H9 (cell line): ENCODE results near the gene TADA2A. TPM values are rescaled to one million over a fixed set of nuclear protein-coding genes. Genes with fewer than 3 reads are reported as not detected.

Source experiments
- DNase-seq: peaks from one replicate; pipeline ENCODE4 v3.0.0-alpha.2; 2017
- H2AFZ ChIP-seq: one replicate; pipeline ENCODE4 v1.6.1; 2013; ENCODE audit warnings: mild to moderate bottlenecking, low read length, control low read depth, moderate library complexity
- H2AK5ac ChIP-seq: 2 replicates; pipeline ENCODE4 v1.6.1; 2013; ENCODE audit warnings: low read length, control low read depth, mixed read lengths; ENCODE audit not compliant: insufficient read length
- H2BK120ac ChIP-seq: one replicate; pipeline ENCODE4 v1.6.1; 2013; ENCODE audit warnings: low read depth, mild to moderate bottlenecking, low read length, control low read depth, inconsistent platforms; ENCODE audit not compliant: poor library complexity, severe bottlenecking
- H2BK12ac ChIP-seq: 2 replicates; pipeline ENCODE4 v1.6.1; 2013; ENCODE audit warnings: low read length, control low read depth, mixed read lengths, low read depth; ENCODE audit not compliant: insufficient read length
- H2BK15ac ChIP-seq: 2 replicates; pipeline ENCODE4 v1.6.1; 2013; ENCODE audit warnings: low read depth, low read length, control low read depth
- H2BK20ac ChIP-seq: one replicate; pipeline ENCODE4 v1.6.1; 2013; ENCODE audit warnings: low read depth, mild to moderate bottlenecking, low read length, control low read depth, inconsistent platforms; ENCODE audit not compliant: poor library complexity, severe bottlenecking
- H2BK5ac ChIP-seq: 2 replicates; pipeline ENCODE4 v1.6.1; 2013; ENCODE audit warnings: low read length, control low read depth, mixed read lengths; ENCODE audit not compliant: insufficient read length
- H3K14ac ChIP-seq: 2 replicates; pipeline ENCODE4 v1.6.1; 2013; ENCODE audit warnings: low read length, control low read depth; ENCODE audit not compliant: insufficient read depth
- H3K18ac ChIP-seq: 2 replicates; pipeline ENCODE4 v1.6.1; 2013; ENCODE audit warnings: low read depth, mild to moderate bottlenecking, mixed read lengths, low read length, control low read depth; ENCODE audit not compliant: insufficient read length
- H3K23ac ChIP-seq: 2 replicates; pipeline ENCODE4 v1.6.1; 2013; ENCODE audit warnings: low read length, control low read depth, mixed read lengths, low read depth; ENCODE audit not compliant: insufficient read length
- H3K23me2 ChIP-seq: 2 replicates; pipeline ENCODE4 v1.6.1; 2013; ENCODE audit warnings: low read depth, mild to moderate bottlenecking, mixed read lengths, low read length, control low read depth; ENCODE audit not compliant: insufficient read length, poor library complexity, severe bottlenecking
- H3K27ac ChIP-seq: 2 replicates; pipeline ENCODE4 v1.5.1; 2013; ENCODE audit warnings: low read length, control low read depth, mixed read lengths, low read depth; ENCODE audit not compliant: insufficient read length
- H3K27me3 ChIP-seq: 2 replicates; pipeline ENCODE4 v1.6.1; 2013; ENCODE audit warnings: low read length, control low read depth, inconsistent platforms; ENCODE audit not compliant: insufficient read depth
- H3K4ac ChIP-seq: 2 replicates; pipeline ENCODE4 v1.6.1; 2013; ENCODE audit warnings: low read depth, mild to moderate bottlenecking, control low read depth, inconsistent platforms, low read length, moderate library complexity
- H3K4me1 ChIP-seq: 2 replicates; pipeline ENCODE4 v1.6.1; 2013; ENCODE audit warnings: low read length, control low read depth, inconsistent platforms; ENCODE audit not compliant: insufficient read depth
- H3K4me2 ChIP-seq: 2 replicates; pipeline ENCODE4 v1.6.1; 2013; ENCODE audit warnings: low read length, control low read depth, mixed read lengths; ENCODE audit not compliant: insufficient read length, insufficient read depth
- H3K56ac ChIP-seq: 2 replicates; pipeline ENCODE4 v1.6.1; 2013; ENCODE audit warnings: low read depth, mild to moderate bottlenecking, mixed read lengths, low read length, control low read depth; ENCODE audit not compliant: insufficient read length
- H3K79me1 ChIP-seq: 2 replicates; pipeline ENCODE4 v1.6.1; 2013; ENCODE audit warnings: low read depth, mild to moderate bottlenecking, moderate library complexity, low read length, control low read depth, inconsistent platforms; ENCODE audit not compliant: insufficient read depth, poor library complexity, severe bottlenecking
- H3K79me2 ChIP-seq: 2 replicates; pipeline ENCODE4 v1.6.1; 2013; ENCODE audit warnings: low read length, control low read depth, inconsistent platforms; ENCODE audit not compliant: insufficient read depth
- H3K9ac ChIP-seq: 2 replicates; pipeline ENCODE4 v1.6.1; 2013; ENCODE audit warnings: low read length, control low read depth, mixed read lengths; ENCODE audit not compliant: insufficient read length; ENCODE audit errors: extremely low read depth
- H3K9me3 ChIP-seq: one replicate; pipeline ENCODE4 v1.6.1; 2013; ENCODE audit warnings: low read depth, low read length, inconsistent platforms; ENCODE audit not compliant: control insufficient read depth
- H3T11ph ChIP-seq: one replicate; pipeline ENCODE4 v1.6.1; 2013; ENCODE audit warnings: mild to moderate bottlenecking, low read length, control low read depth, inconsistent platforms
- H4K20me1 ChIP-seq: one replicate; pipeline ENCODE4 v1.6.1; 2013; ENCODE audit not compliant: control insufficient read depth, insufficient read length, insufficient read depth
- H4K5ac ChIP-seq: 2 replicates; pipeline ENCODE4 v1.6.1; 2013; ENCODE audit warnings: low read depth, mild to moderate bottlenecking, mixed read lengths, low read length, control low read depth; ENCODE audit not compliant: insufficient read length
- H4K8ac ChIP-seq: replicated peaks from 2 replicates; pipeline ENCODE4 v1.6.1; 2013; ENCODE audit warnings: low read length, control low read depth, mixed read lengths, low read depth; ENCODE audit not compliant: insufficient read length
- H4K91ac ChIP-seq: 2 replicates; pipeline ENCODE4 v1.6.1; 2013; ENCODE audit warnings: low read depth, mild to moderate bottlenecking, moderate library complexity, mixed read lengths, low read length, control low read depth; ENCODE audit not compliant: insufficient read length
- H3K27ac Mint-ChIP-seq, 3 experiments: 2 replicates in 2 of 3; 3 replicates in 1 of 3; pipeline ENCODE4 v1.8.0; 2020 to 2021; ENCODE audit warnings: mixed read lengths in 3 of 3, mild to moderate bottlenecking in 1 of 3, moderate library complexity in 1 of 3
- H3K27me3 Mint-ChIP-seq: 2 replicates; pipeline ENCODE4 v1.8.0; 2021; ENCODE audit warnings: low read depth, mild to moderate bottlenecking, moderate library complexity, mixed read lengths
- H3K36me3 Mint-ChIP-seq, 3 experiments: 2 replicates in 2 of 3; 3 replicates in 1 of 3; pipeline ENCODE4 v1.8.0; 2020 to 2021; ENCODE audit warnings: low read depth in 3 of 3, mixed read lengths in 3 of 3; ENCODE audit not compliant: insufficient read depth in 1 of 3
- H3K4me1 Mint-ChIP-seq, 2 experiments: 2 replicates each; pipeline ENCODE4 v1.8.0; 2020; ENCODE audit warnings: mixed read lengths in 2 of 2
- H3K4me3 Mint-ChIP-seq, 2 experiments: 2 replicates in 1 of 2; 3 replicates in 1 of 2; pipeline ENCODE4 v1.8.0; 2020 to 2021; ENCODE audit warnings: mild to moderate bottlenecking in 2 of 2, mixed read lengths in 2 of 2, moderate library complexity in 1 of 2
- H3K9me3 Mint-ChIP-seq, 2 experiments: 2 replicates in 1 of 2; 3 replicates in 1 of 2; pipeline ENCODE4 v1.8.0; 2020; ENCODE audit warnings: mild to moderate bottlenecking in 2 of 2, mixed read lengths in 2 of 2, moderate library complexity in 1 of 2
- CTCF ChIP-seq: fragments of 200-600 bp; sonication (generic); conservative IDR thresholded peaks from 3 replicates; pipeline ENCODE4 v1.8.0; 2021; ENCODE audit warnings: antibody characterized with exemption, mild to moderate bottlenecking
- WGBS: extraction: QIAGEN DNeasy Blood & Tissue Kit; methylation state at CpG from one replicate; pipeline ENCODE4 v1.1.7; 2013; ENCODE audit warnings: missing lambda C conversion rate, low lambda C conversion rate, mixed read lengths; ENCODE audit not compliant: insufficient read length; ENCODE audit errors: extremely low coverage; 5-methylcytosine and 5-hydroxymethylcytosine counted together
- total RNA-seq: library from RNA; stranded (reverse); gene quantifications from 2 replicates; pipeline ENCODE4 v1.2.1, GENCODE V29; 2021

The TADA2A gene
- total RNA-seq, 1 experiment from 2014 or later, result 20.9 TPM

DNA sequence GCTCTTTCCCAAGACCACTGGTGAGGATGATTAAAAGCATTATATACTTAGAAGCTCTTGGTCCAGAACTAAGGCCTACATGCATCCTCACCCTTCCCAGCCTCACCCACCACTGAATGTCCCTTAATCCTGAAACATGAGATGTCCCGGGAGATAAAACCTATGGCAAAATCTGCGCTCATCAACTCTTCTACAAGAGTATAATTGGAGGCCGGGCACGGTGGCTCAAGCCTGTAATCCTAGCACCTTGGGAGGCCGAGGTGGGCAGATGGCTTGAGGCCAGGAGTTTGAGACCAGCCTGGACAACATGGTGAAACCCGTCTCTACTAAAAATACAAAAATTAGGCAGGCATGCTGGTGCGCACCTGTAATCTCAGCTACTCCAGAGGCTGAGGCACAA lies 13.3 kb upstream of the TADA2A start:
- H4K91ac ChIP-seq, result no peak overlapping the region
- Mint-ChIP-seq H3K4me3 (no peak overlapping the region), H3K27me3 (no peaks in the 10 kb centered on the region), H3K27ac (no peak overlapping the region), H3K9me3 (no peaks in the 10 kb centered on the region), H3K36me3 (no peaks in the 10 kb centered on the region), H3K4me1 (peaks cover 0 to 3% of the 10 kb centered on the region in 2 experiments; a peak in 1 of 4 replicates)
- H3K79me2 ChIP-seq, result no peaks in the 10 kb centered on the region
- H3K23me2 ChIP-seq, result no peaks in the 10 kb centered on the region
- no peak overlapping the region for H2AK5ac ChIP-seq
- H2BK20ac ChIP-seq, result no peak overlapping the region
- H3K9ac ChIP-seq, result no peak overlapping the region
- TF ChIP-seq CTCF, result no peak
- no peak overlapping the region for H2BK12ac ChIP-seq
- H3K14ac ChIP-seq, result no peak overlapping the region
- no peak overlapping the region for H3K4me2 ChIP-seq
- H3K27me3 ChIP-seq, result no peaks in the 10 kb centered on the region
- H3K9me3 ChIP-seq, result no peaks in the 10 kb centered on the region
- no peak overlapping the region for H4K5ac ChIP-seq
- no peak overlapping the region for H3K27ac ChIP-seq
- no peak for DNase-seq
- no peaks in the 10 kb centered on the region for H3K4me1 ChIP-seq
- no peak overlapping the region for H2BK15ac ChIP-seq
- WGBS, result no CpG with 5 or more reads among the region's 7 CpGs
- no peak overlapping the region for H3K56ac ChIP-seq
- no peak overlapping the region for H3T11ph ChIP-seq
- H4K8ac ChIP-seq, result no peak overlapping the region
- H4K20me1 ChIP-seq, result no peaks in the 10 kb centered on the region
- no peaks in the 10 kb centered on the region for H3K79me1 ChIP-seq
- H2BK120ac ChIP-seq, result no peak overlapping the region
- H2BK5ac ChIP-seq, result no peak overlapping the region
- no peak overlapping the region for H3K18ac ChIP-seq
- no peak overlapping the region for H3K4ac ChIP-seq
- H3K23ac ChIP-seq, result no peak overlapping the region
- no peak overlapping the region for H2AFZ ChIP-seq
